GM12878 (cell line): ENCODE data around the gene WWTR1. TPM values are rescaled to one million over a fixed set of nuclear protein-coding genes. Genes with fewer than 3 reads are reported as not detected.
A peak's percentile ranks its signal among the peaks of the same experiment; 100 is the strongest.

ENCODE experiments used
- BCL11A ChIP-seq: IDR thresholded peaks from 2 replicates; pipeline ENCODE4 v1.6.1; 2011; ENCODE audit warnings: low read depth, low read length
- BCL3 ChIP-seq: IDR thresholded peaks from 2 replicates; pipeline ENCODE4 v1.6.1; 2011; ENCODE audit warnings: borderline replicate concordance, low read depth, mild to moderate bottlenecking, moderate library complexity, low read length; ENCODE audit not compliant: insufficient read depth, poor library complexity, severe bottlenecking
- CEBPB ChIP-seq, 2 experiments: fragments of 150-350 bp in 1 of 2; IDR thresholded peaks; 2 replicates each; pipeline ENCODE4 v1.6.1; 2012 to 2014; ENCODE audit warnings: low read depth in 2 of 2, low read length in 2 of 2, borderline replicate concordance in 1 of 2, inconsistent platforms in 1 of 2
- CREM ChIP-seq: IDR thresholded peaks from 2 replicates; pipeline ENCODE4 v1.6.1; 2014; ENCODE audit warnings: antibody characterized with exemption, low read depth
- ESRRA ChIP-seq: IDR thresholded peaks from 2 replicates; pipeline ENCODE4 v1.6.1; 2012; ENCODE audit warnings: mild to moderate bottlenecking, low read length, improper control_type of control experiment
- FOXM1 ChIP-seq: IDR thresholded peaks from 2 replicates; pipeline ENCODE4 v1.6.1; 2012; ENCODE audit warnings: low read depth, mild to moderate bottlenecking, inconsistent platforms, low read length, moderate library complexity
- GABPA ChIP-seq: IDR thresholded peaks from 2 replicates; pipeline ENCODE4 v1.6.1; 2014; ENCODE audit warnings: antibody characterized with exemption, low read depth, mild to moderate bottlenecking, inconsistent platforms
- JUNB ChIP-seq: IDR thresholded peaks from 2 replicates; pipeline ENCODE4 v1.6.1; 2016; ENCODE audit warnings: antibody characterized with exemption, mild to moderate bottlenecking
- KLF5 ChIP-seq: fragments of 450-650 bp; IDR thresholded peaks from 2 replicates; pipeline ENCODE4 v1.6.1; 2014; ENCODE audit warnings: mild to moderate bottlenecking; ENCODE audit not compliant: partially characterized antibody
- LARP7 ChIP-seq: fragments of 450-650 bp; IDR thresholded peaks from 2 replicates; pipeline ENCODE4 v1.6.1; 2017; ENCODE audit warnings: mild to moderate bottlenecking
- MEF2A ChIP-seq: IDR thresholded peaks from 2 replicates; pipeline ENCODE4 v1.6.1; 2011; ENCODE audit warnings: low read depth, mild to moderate bottlenecking, low read length, moderate library complexity; ENCODE audit not compliant: insufficient read depth
- MTA2 ChIP-seq: fragments of 450-650 bp; IDR thresholded peaks from 2 replicates; pipeline ENCODE4 v1.6.1; 2016; ENCODE audit warnings: low read depth, mild to moderate bottlenecking, moderate library complexity
- MTA3 ChIP-seq: IDR thresholded peaks from 2 replicates; pipeline ENCODE4 v1.6.1; 2012; ENCODE audit warnings: low read length, inconsistent platforms, borderline replicate concordance
- NBN ChIP-seq: fragments of 450-650 bp; IDR thresholded peaks from 2 replicates; pipeline ENCODE4 v1.6.1; 2016
- PML ChIP-seq: IDR thresholded peaks from 2 replicates; pipeline ENCODE4 v1.6.1; 2012; ENCODE audit warnings: low read length, inconsistent platforms
- POU2F2 ChIP-seq: IDR thresholded peaks from 3 replicates; pipeline ENCODE4 v1.6.1; 2011; ENCODE audit warnings: low read depth, mild to moderate bottlenecking, low read length, borderline replicate concordance
- RCOR1 ChIP-seq: conservative IDR thresholded peaks from 2 replicates; pipeline ENCODE4 v1.6.1; 2012; ENCODE audit warnings: low read depth, low read length, improper control_type of control experiment
- RUNX3 ChIP-seq: IDR thresholded peaks from 2 replicates; pipeline ENCODE4 v1.6.1; 2012; ENCODE audit warnings: low read length, inconsistent platforms
- SKIL ChIP-seq: fragments of 450-650 bp; IDR thresholded peaks from 2 replicates; pipeline ENCODE4 v1.6.1; 2017; ENCODE audit warnings: mild to moderate bottlenecking, low read depth, inconsistent platforms; ENCODE audit not compliant: poor library complexity, severe bottlenecking
- SMARCA5 ChIP-seq: fragments of 450-650 bp; IDR thresholded peaks from 2 replicates; pipeline ENCODE4 v1.6.1; 2017; ENCODE audit warnings: mild to moderate bottlenecking
- TBL1XR1 ChIP-seq: IDR thresholded peaks from 2 replicates; pipeline ENCODE4 v1.6.1; 2012; ENCODE audit warnings: low read depth, low read length, improper control_type of control experiment
- TCF3 ChIP-seq: IDR thresholded peaks from 2 replicates; pipeline ENCODE4 v1.6.1; 2012; ENCODE audit warnings: low read depth, mild to moderate bottlenecking, low read length, borderline replicate concordance; ENCODE audit not compliant: insufficient read depth
- ZBED1 ChIP-seq: IDR thresholded peaks from 2 replicates; pipeline ENCODE4 v1.6.1; 2016; ENCODE audit warnings: borderline replicate concordance
- ZNF24 ChIP-seq: fragments of 450-650 bp; IDR thresholded peaks from 2 replicates; pipeline ENCODE4 v1.6.1; 2017; ENCODE audit warnings: antibody characterized with exemption, mild to moderate bottlenecking
- polyA plus RNA-seq, 11 experiments: library from polyadenylated mRNA; depleted of rRNA in 4 of 11; unstranded in 6 of 11; stranded (reverse) in 5 of 11; fragments of >200 nt; fragmentation: Nextera tagmentation in 4 of 11; fragmentation: Illumina TruSeq in 1 of 11; extraction: Ambion mirVana in 4 of 11; extraction: Trizol in 1 of 11; gene quantifications; 1 replicate in 1 of 11; 2 replicates in 10 of 11; pipeline versions ENCODE4 v1.2.1 to v1.2.3, GENCODE V29; 2011 to 2016; ENCODE audit warnings: inconsistent platforms in 2 of 11, missing spikeins in 2 of 11, low read depth in 1 of 11
- total RNA-seq, 4 experiments: library from RNA; depleted of rRNA in 3 of 4; stranded (reverse); fragments of >200 nt in 3 of 4; fragmentation: Illumina TruSeq in 1 of 4; extraction: Trizol in 1 of 4; gene quantifications; 2 replicates each; pipeline versions ENCODE4 v1.2.1 to v1.2.3, GENCODE V29; 2013 to 2021
- TF ChIP-seq, protein P1 (sequence below): fragments of 450-650 bp; IDR thresholded peaks from 2 replicates; pipeline ENCODE4 v1.6.1; 2017; ENCODE audit warnings: low read depth, mild to moderate bottlenecking, moderate library complexity
- TF ChIP-seq, protein P2 (sequence below): fragments of 450-650 bp; IDR thresholded peaks from 2 replicates; pipeline ENCODE4 v1.6.1; 2016; ENCODE audit warnings: mild to moderate bottlenecking

Gene WWTR1
- total and polyA plus RNA-seq, 10 of the 15 experiments (the other 5 are each of a cell fraction or from before 2014, with no cell fraction given) = 2.5 to 18.5 (median 5.8) TPM

DNA sequence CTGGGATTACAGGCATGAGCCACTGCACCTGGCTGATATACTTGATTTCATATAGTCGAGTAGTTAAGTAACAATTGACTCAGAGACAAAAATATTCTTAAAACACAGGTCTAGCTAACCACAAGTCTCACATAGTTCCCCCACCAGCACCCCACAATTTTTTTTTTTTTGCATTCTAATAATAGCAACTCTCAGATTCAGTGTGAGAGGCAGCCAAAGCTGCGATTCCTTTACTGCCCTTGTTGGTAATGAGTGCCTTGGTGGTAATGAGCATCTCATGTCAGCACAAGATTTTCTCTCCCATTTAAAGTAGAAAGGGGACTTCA lies 72.5 kb downstream of the WWTR1 start (continued):
- peak; percentile 76 for TF ChIP-seq BCL3
- TF ChIP-seq TBL1XR1 = peak; percentile 91; the same call in 1 of the 2 replicates
- 0 out of 2 replicates have a peak, but pooled peaks have one; percentile 19 for TF ChIP-seq ZNF24
- TF ChIP-seq TCF3 = no peak
- TF ChIP-seq, protein P1, sequence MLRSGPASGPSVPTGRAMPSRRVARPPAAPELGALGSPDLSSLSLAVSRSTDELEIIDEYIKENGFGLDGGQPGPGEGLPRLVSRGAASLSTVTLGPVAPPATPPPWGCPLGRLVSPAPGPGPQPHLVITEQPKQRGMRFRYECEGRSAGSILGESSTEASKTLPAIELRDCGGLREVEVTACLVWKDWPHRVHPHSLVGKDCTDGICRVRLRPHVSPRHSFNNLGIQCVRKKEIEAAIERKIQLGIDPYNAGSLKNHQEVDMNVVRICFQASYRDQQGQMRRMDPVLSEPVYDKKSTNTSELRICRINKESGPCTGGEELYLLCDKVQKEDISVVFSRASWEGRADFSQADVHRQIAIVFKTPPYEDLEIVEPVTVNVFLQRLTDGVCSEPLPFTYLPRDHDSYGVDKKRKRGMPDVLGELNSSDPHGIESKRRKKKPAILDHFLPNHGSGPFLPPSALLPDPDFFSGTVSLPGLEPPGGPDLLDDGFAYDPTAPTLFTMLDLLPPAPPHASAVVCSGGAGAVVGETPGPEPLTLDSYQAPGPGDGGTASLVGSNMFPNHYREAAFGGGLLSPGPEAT = peak; percentile 87
- peak; percentile 98 for TF ChIP-seq RUNX3
- peak; percentile 23; the same call in 1 of the 3 replicates for TF ChIP-seq POU2F2
- TF ChIP-seq, protein P2, sequence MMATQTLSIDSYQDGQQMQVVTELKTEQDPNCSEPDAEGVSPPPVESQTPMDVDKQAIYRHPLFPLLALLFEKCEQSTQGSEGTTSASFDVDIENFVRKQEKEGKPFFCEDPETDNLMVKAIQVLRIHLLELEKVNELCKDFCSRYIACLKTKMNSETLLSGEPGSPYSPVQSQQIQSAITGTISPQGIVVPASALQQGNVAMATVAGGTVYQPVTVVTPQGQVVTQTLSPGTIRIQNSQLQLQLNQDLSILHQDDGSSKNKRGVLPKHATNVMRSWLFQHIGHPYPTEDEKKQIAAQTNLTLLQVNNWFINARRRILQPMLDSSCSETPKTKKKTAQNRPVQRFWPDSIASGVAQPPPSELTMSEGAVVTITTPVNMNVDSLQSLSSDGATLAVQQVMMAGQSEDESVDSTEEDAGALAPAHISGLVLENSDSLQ = peak; percentile 80
- TF ChIP-seq ZBED1 = peak; percentile 59; the same call in 1 of the 2 replicates
- no peak for TF ChIP-seq KLF5
- no peak; a peak in 1 of 4 replicates for TF ChIP-seq CEBPB (IDR thresholded peaks at IDR 0.05; ENCODE audit: borderline replicate concordance in 1 of 2, low read depth in 2 of 2, low read length in 2 of 2)
- peak; percentile 97 for TF ChIP-seq NBN
- TF ChIP-seq SKIL = peak; percentile 99
- peak; percentile 95 for TF ChIP-seq MTA2
- peak; percentile 72 for TF ChIP-seq PML
- TF ChIP-seq FOXM1 = peak; percentile 90
- peak; percentile 76 for TF ChIP-seq BCL11A
- TF ChIP-seq CREM = peak; percentile 66; the same call in 1 of the 2 replicates
- TF ChIP-seq SMARCA5 = 0 out of 2 replicates have a peak, but pooled peaks have one; percentile 5
- TF ChIP-seq MTA3 = peak; percentile 88
- no peak for TF ChIP-seq LARP7
- TF ChIP-seq MEF2A = peak; percentile 99
- peak; percentile 66 for TF ChIP-seq JUNB
- no peak for TF ChIP-seq ESRRA
- 0 out of 2 replicates have a peak, but pooled peaks have one; percentile 78 for TF ChIP-seq RCOR1
- peak; percentile 47; the same call in 1 of the 2 replicates for TF ChIP-seq GABPA
